DND-41 (cell line): Measurements from ENCODE around the gene DLX1.
"Not testable (repeated sequence)": the region's sequence is repeated elsewhere in the genome, so short reads cannot be mapped to it uniquely, and the experiment has no call there.

Experiments
- ATAC-seq: fragments of 200-7000 bp; cut with Tn5 transposase; 3 replicates; pipeline ENCODE4 v1.9.1; 2021; ENCODE audit warnings: low read depth; ENCODE audit not compliant: insufficient read depth
- DNase-seq: peaks from one replicate; pipeline ENCODE4 v3.0.0-alpha.2; 2020
- H2AFZ ChIP-seq: 2 replicates; pipeline ENCODE4 v1.6.0; 2012; ENCODE audit warnings: low read depth, low read length
- H3K27ac ChIP-seq: 2 replicates; pipeline ENCODE4 v1.5.1; 2012; ENCODE audit warnings: low read length, inconsistent platforms
- H3K27me3 ChIP-seq: fragments of 200-600 bp; sonication (generic); 2 replicates; pipeline ENCODE4 v1.6.0; 2012; ENCODE audit warnings: low read length, mild to moderate bottlenecking, inconsistent platforms; ENCODE audit not compliant: insufficient read depth, poor library complexity
- H3K36me3 ChIP-seq: 2 replicates; pipeline ENCODE4 v1.5.1; 2012; ENCODE audit warnings: low read length, inconsistent platforms; ENCODE audit not compliant: insufficient read depth
- H3K4me1 ChIP-seq: 2 replicates; pipeline ENCODE4 v1.5.1; 2012; ENCODE audit warnings: mild to moderate bottlenecking, low read length; ENCODE audit not compliant: insufficient read depth
- H3K4me2 ChIP-seq: 2 replicates; pipeline ENCODE4 v1.6.0; 2012; ENCODE audit warnings: mild to moderate bottlenecking, moderate library complexity, low read length, inconsistent platforms; ENCODE audit not compliant: insufficient read depth
- H3K4me3 ChIP-seq, 2 experiments: fragments of 200-600 bp in 1 of 2; shearing (Covaris generic) in 1 of 2; 2 replicates each; pipeline ENCODE4 v1.5.1; 2012 to 2016; ENCODE audit warnings: inconsistent platforms in 2 of 2, low read length in 2 of 2, mild to moderate bottlenecking in 2 of 2, low read depth in 1 of 2, moderate library complexity in 1 of 2
- H3K79me2 ChIP-seq: 2 replicates; pipeline ENCODE4 v1.6.0; 2012; ENCODE audit warnings: low read length, inconsistent platforms; ENCODE audit not compliant: insufficient read depth
- H3K9ac ChIP-seq: 2 replicates; pipeline ENCODE4 v1.6.0; 2012; ENCODE audit warnings: low read depth, mild to moderate bottlenecking, inconsistent platforms, low read length, moderate library complexity
- H3K9me3 ChIP-seq: 2 replicates; pipeline ENCODE4 v1.5.1; 2012; ENCODE audit warnings: low read length, moderate library complexity, mild to moderate bottlenecking, inconsistent platforms; ENCODE audit not compliant: insufficient read depth, severe bottlenecking
- H4K20me1 ChIP-seq: 2 replicates; pipeline ENCODE4 v1.6.0; 2012; ENCODE audit warnings: low read length; ENCODE audit not compliant: insufficient read depth
- CTCF ChIP-seq: IDR thresholded peaks from 2 replicates; pipeline ENCODE4 v1.5.1; 2012; ENCODE audit warnings: borderline replicate concordance, low read length, moderate library complexity, mild to moderate bottlenecking; ENCODE audit not compliant: poor library complexity, severe bottlenecking; ENCODE audit errors: extremely low read depth
- EZH2 ChIP-seq: IDR thresholded peaks from 3 replicates; pipeline ENCODE4 v1.6.1; 2012; ENCODE audit warnings: borderline replicate concordance, low read depth, mild to moderate bottlenecking, moderate library complexity, low read length, inconsistent platforms; ENCODE audit not compliant: severe bottlenecking

DLX1 gene

GRCh38 chr2:172109256-172109987 is 24.1 kb downstream of the DLX1 start:
- Histone ChIP-seq H3K79me2 (no peaks in the 10 kb centered on the region), H3K4me2 (no peak overlapping the region), H3K9ac (no peak overlapping the region), H4K20me1 (no peaks in the 10 kb centered on the region), H2AFZ (no peak overlapping the region; the same call in 1 of the 2 replicates), H3K4me1 (no peaks in the 10 kb centered on the region), H3K27me3 (no peaks in the 10 kb centered on the region), H3K27ac (no peak overlapping the region), H3K4me3 (no peak overlapping the region), H3K36me3 (no peaks in the 10 kb centered on the region), H3K9me3 (no peaks in the 10 kb centered on the region)
- DNase-seq: no peak
- no peak for TF ChIP-seq CTCF
- ATAC-seq: no peak

GRCh38 chr2:172109988-172110811 is 24.9 kb downstream of the DLX1 start:
- no peaks in the 10 kb centered on the region for H4K20me1 ChIP-seq
- no peaks in the 10 kb centered on the region for H3K79me2 ChIP-seq
- no peaks in the 10 kb centered on the region for H3K36me3 ChIP-seq
- H2AFZ ChIP-seq: 0 out of 2 replicates have a peak overlapping the region, but pooled peaks have one; percentile 2
- H3K4me2 ChIP-seq: no peak overlapping the region
- H3K27ac ChIP-seq: no peak overlapping the region
- TF ChIP-seq CTCF (no peak), EZH2 (no peak)
- DNase-seq: no peak
- H3K9me3 ChIP-seq: no peaks in the 10 kb centered on the region
- H3K27me3 ChIP-seq: no peaks in the 10 kb centered on the region
- H3K4me3 ChIP-seq: no peak overlapping the region
- H3K4me1 ChIP-seq: no peaks in the 10 kb centered on the region
- no peak for ATAC-seq
- no peak overlapping the region for H3K9ac ChIP-seq

DNA sequence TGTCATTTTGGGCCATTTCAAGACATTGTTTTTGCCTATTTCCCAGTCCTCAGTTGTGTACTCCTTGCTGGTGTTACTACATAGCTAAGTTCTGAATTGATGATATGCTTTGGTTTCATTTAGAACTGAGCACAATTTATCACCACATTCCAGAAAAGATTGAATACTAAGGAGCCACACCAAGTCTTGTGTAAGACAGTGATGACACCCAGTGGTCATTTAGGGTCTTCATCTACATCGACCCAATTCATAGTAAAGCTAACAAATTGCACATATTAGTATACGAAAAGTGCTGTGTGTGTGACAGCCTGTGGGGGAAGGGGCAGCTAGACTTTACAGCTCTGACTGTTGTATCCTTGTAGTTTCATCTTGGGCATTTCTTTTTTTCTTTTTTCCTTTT is 28.3 kb downstream of the DLX1 start:
- Histone ChIP-seq H3K4me3 (no peak overlapping the region), H3K27ac (no peak overlapping the region), H3K4me2 (no peak overlapping the region), H4K20me1 (no peaks in the 10 kb centered on the region), H3K4me1 (no peaks in the 10 kb centered on the region), H3K36me3 (no peaks in the 10 kb centered on the region), H2AFZ (no peak overlapping the region), H3K9me3 (no peaks in the 10 kb centered on the region), H3K79me2 (no peaks in the 10 kb centered on the region), H3K27me3 (no peaks in the 10 kb centered on the region), H3K9ac (no peak overlapping the region)
- no peak for DNase-seq
- peak; percentile 64 for TF ChIP-seq CTCF
- TF ChIP-seq EZH2: no peak
- ATAC-seq: peak; percentile 71

DNA sequence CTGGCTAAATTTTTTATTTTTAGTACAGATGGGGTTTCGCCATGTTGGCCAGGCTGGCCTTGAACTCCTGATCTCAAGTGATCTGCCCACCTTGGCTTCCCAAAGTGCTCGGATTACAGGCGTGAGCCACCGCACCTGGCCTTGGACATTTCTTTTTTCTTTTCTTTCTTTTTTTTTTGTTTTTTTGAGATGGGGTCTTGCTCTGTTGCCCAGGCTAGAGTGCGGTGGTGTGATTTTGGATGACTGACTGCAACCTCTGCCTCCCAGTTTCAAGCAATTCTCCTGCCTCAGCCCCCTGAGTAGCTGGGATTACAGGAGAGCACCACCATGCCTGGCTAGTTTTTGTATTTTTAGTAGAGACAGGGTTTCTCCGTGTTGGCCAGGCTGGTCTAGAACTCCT is 28.9 kb downstream of the DLX1 start:
- H3K27me3 ChIP-seq, H4K20me1 ChIP-seq, H3K4me3 ChIP-seq, H3K36me3 ChIP-seq, H3K79me2 ChIP-seq, H3K9ac ChIP-seq, ATAC-seq, H3K4me1 ChIP-seq, DNase-seq, H3K9me3 ChIP-seq, H2AFZ ChIP-seq, H3K4me2 ChIP-seq, H3K27ac ChIP-seq: not testable (repeated sequence)
